Renal cortex interstitium (tissue), 15 donors: Measurements from ENCODE around the gene CACTIN. TPM values are rescaled to one million over a fixed set of nuclear protein-coding genes. Genes with fewer than 3 reads are reported as not detected.
A peak's percentile ranks its signal among the peaks of the same experiment; 100 is the strongest.

ENCODE experiments used
- DNase-seq, 11 donors: peaks; one replicate each; pipeline ENCODE4 v3.0.0-alpha.2; 2013; ENCODE audit warnings: low read depth in 9 of 11, low spot score in 4 of 11; ENCODE audit errors: extremely low read depth in 1 of 11
- long read RNA-seq, 16 experiments: transcript quantifications; one replicate each; lab custom pipeline, GENCODE V29; 2026
- polyA plus RNA-seq, 3 donors: library from polyadenylated mRNA; unstranded; fragments of 120-200 nt; gene quantifications; one replicate each; pipeline ENCODE4 v1.2.1, GENCODE V29; 2013; ENCODE audit not compliant: insufficient read length in 3 of 3

The CACTIN gene
- polyA plus RNA-seq, result 10 to 100 TPM; 17.5 to 30.8 (median 28.9) TPM
- long read RNA-seq, donor 1, partial matches to known transcripts, result 0 of 4 reads
- long read RNA-seq, donor 1, other reads (novel, unspliced or antisense), result 0 of 4 reads
- long read RNA-seq, donor 2, partial matches to known transcripts, result 0 of 3 reads
- long read RNA-seq, donor 2, other reads (novel, unspliced or antisense), result 0 of 3 reads
- long read RNA-seq, donor 3, partial matches to known transcripts, result 0 of 2 reads
- long read RNA-seq, donor 3, other reads (novel, unspliced or antisense), result 0 of 2 reads
- long read RNA-seq, donor 4, partial matches to known transcripts, result 0 of 4 reads
- long read RNA-seq, donor 4, other reads (novel, unspliced or antisense), result 0 of 4 reads
- long read RNA-seq, donor 5, result 0 reads
- long read RNA-seq, donor 6, partial matches to known transcripts, result 0 of 4 reads
- long read RNA-seq, donor 6, other reads (novel, unspliced or antisense), result 0 of 4 reads
- long read RNA-seq, donor 7, partial matches to known transcripts, result 0 of 2 reads
- long read RNA-seq, donor 7, other reads (novel, unspliced or antisense), result 0 of 2 reads
- long read RNA-seq, donor 8, result 0 reads
- long read RNA-seq, donor 9, partial matches to known transcripts, result 0 of 4 reads
- long read RNA-seq, donor 9, other reads (novel, unspliced or antisense), result 0 of 4 reads
- long read RNA-seq, donor 10, result 0 reads
- long read RNA-seq, donor 11, partial matches to known transcripts, result 0 of 5 reads
- long read RNA-seq, donor 11, other reads (novel, unspliced or antisense), result 0 of 5 reads
- long read RNA-seq, donor 12, partial matches to known transcripts, result 0 of 2 reads
- long read RNA-seq, donor 12, other reads (novel, unspliced or antisense), result 0 of 2 reads
- long read RNA-seq, donor 13, result 0 reads
- long read RNA-seq, donor 14, partial matches to known transcripts, result 5 of 8 reads
- long read RNA-seq, donor 14, other reads (novel, unspliced or antisense), result 0 of 8 reads
- long read RNA-seq, donor 15, partial matches to known transcripts, result 0 of 1 reads
- long read RNA-seq, donor 15, other reads (novel, unspliced or antisense), result 0 of 1 reads
- long read RNA-seq, donor 16, transcript CACTIN-203 (10 exons, 3,612 nt), result major isoform, 5 of 11 reads
- long read RNA-seq, donor 16, partial matches to known transcripts, result 0 of 11 reads
- long read RNA-seq, donor 16, other reads (novel, unspliced or antisense), result 0 of 11 reads

- peak; percentile 88 to 98 (median 96) for DNase-seq
Measured at GRCh38 chr19:3626473-3627350, at the start of gene CACTIN. Gene CACTIN, minus strand, starts transcription at chr19:3626790. Its CDS starts 28 bp downstream, at chr19:3626762.

- DNase-seq, result peak in 1 of 11 donors; percentile 53
Measured at GRCh38 chr19:3674784-3675543, 48.4 kb upstream of the CACTIN start.

GRCh38 chr19:3673506-3674439 lies 47.2 kb upstream of the CACTIN start:
- no peak for DNase-seq

- no peak for DNase-seq
Measured at GRCh38 chr19:3672993-3673392, 46.4 kb upstream of the CACTIN start.

- no peak for DNase-seq
Measured at GRCh38 chr19:3672575-3672948, 46.0 kb upstream of the CACTIN start.

- no peak for DNase-seq
Measured at GRCh38 chr19:3671680-3672574, 45.3 kb upstream of the CACTIN start.

- DNase-seq, result no peak
Measured at GRCh38 chr19:3670796-3671679, 44.4 kb upstream of the CACTIN start.

GRCh38 chr19:3669947-3670795 lies 43.6 kb upstream of the CACTIN start:
- no peak for DNase-seq

- DNase-seq, result no peak
Measured at GRCh38 chr19:3669082-3669946, 42.7 kb upstream of the CACTIN start.

GRCh38 chr19:3668331-3669081 lies 41.9 kb upstream of the CACTIN start:
- no peak for DNase-seq

GRCh38 chr19:3667766-3668165 lies 41.2 kb upstream of the CACTIN start:
- DNase-seq, result no peak

- DNase-seq, result no peak
Measured at GRCh38 chr19:3667037-3667638, 40.5 kb upstream of the CACTIN start.
